Transverse colon (tissue), 4 donors: ENCODE data around the gene TOP2B. TPM values are rescaled to one million over a fixed set of nuclear protein-coding genes. Genes with fewer than 3 reads are reported as not detected.

Experiments
- DNase-seq: peaks from one replicate; pipeline ENCODE4 v3.0.0-alpha.2; 2019
- H3K27ac ChIP-seq, 4 donors: fragments of 200-600 bp; sonication (generic); 2 replicates each; pipeline ENCODE4 v1.5.1; 2016 to 2018; ENCODE audit warnings: inconsistent platforms in 4 of 4
- H3K27me3 ChIP-seq: fragments of 200-600 bp; sonication (generic); 2 replicates; pipeline ENCODE4 v1.5.1; 2017; ENCODE audit warnings: inconsistent platforms
- H3K36me3 ChIP-seq, 4 donors: fragments of 200-600 bp; sonication (generic); 2 replicates each; pipeline ENCODE4 v1.5.1; 2017 to 2019; ENCODE audit warnings: inconsistent platforms in 4 of 4
- H3K4me1 ChIP-seq, 4 donors: fragments of 200-600 bp; sonication (generic); 2 replicates each; pipeline ENCODE4 v1.5.1; 2017 to 2020; ENCODE audit warnings: inconsistent platforms in 4 of 4
- H3K4me3 ChIP-seq, 4 donors: fragments of 200-600 bp; sonication (generic); 1 replicate in 1 of 4; 2 replicates in 3 of 4; pipeline versions ENCODE4 v1.5.1 to v1.6.1; 2017 to 2019; ENCODE audit warnings: inconsistent platforms in 4 of 4
- H3K9me3 ChIP-seq, 2 donors: fragments of 200-600 bp; sonication (generic); 2 replicates each; pipeline ENCODE4 v1.5.1; 2017 to 2019; ENCODE audit warnings: inconsistent platforms in 2 of 2
- EP300 ChIP-seq: sonication (generic); formaldehyde crosslinking; IDR thresholded peaks from one replicate; pipeline ENCODE4 v1.6.1; 2017; ENCODE audit warnings: antibody characterized with exemption, low read depth
- POLR2A ChIP-seq: fragments of 450-650 bp; IDR thresholded peaks from one replicate; pipeline ENCODE4 v1.6.1; 2016; ENCODE audit warnings: antibody characterized with exemption, mild to moderate bottlenecking, moderate library complexity
- POLR2AphosphoS5 ChIP-seq, 3 donors: sonication (generic); formaldehyde crosslinking; IDR thresholded peaks; one replicate each; pipeline ENCODE4 v1.6.1; 2016; ENCODE audit warnings: antibody characterized with exemption in 3 of 3
- WGBS, 2 donors: methylation state at CpG; one replicate each; pipeline ENCODE4 v1.1.5; 2018; ENCODE audit warnings: low coverage in 1 of 2; 5-methylcytosine and 5-hydroxymethylcytosine counted together
- in situ Hi-C, 4 donors: fragments of 200-750 bp; cut with MboI; loops; one replicate each; pipeline versions ENCODE4 v1.15.0 to v1.15.1; 2017; ENCODE audit warnings: low sequenced_read_pairs in 3 of 4, low pct_ligation_motif_present in 1 of 4, low pct_unique_long_range_greater_than_20kb in 1 of 4
- intact Hi-C: fragments of 100-400 bp; cut with DNase I; formaldehyde crosslinking; loops from one replicate; pipeline ENCODE4 v1.15.1; 2023; ENCODE audit warnings: low total_unique reads
- total RNA-seq, 4 donors: library from RNA; depleted of rRNA; stranded (reverse); fragments of >200 nt; gene quantifications; one replicate each; pipeline ENCODE4 v1.1.0, GENCODE V29; 2016
- TF ChIP-seq, protein P1 (sequence below), 5 experiments: fragments of 200-600 bp in 3 of 5; fragments of 450-650 bp in 2 of 5; sonication (generic) in 3 of 5; IDR thresholded peaks; 1 replicate in 2 of 5; 2 replicates in 3 of 5; pipeline ENCODE4 v1.5.1; 2016 to 2017; ENCODE audit warnings: antibody characterized with exemption in 5 of 5, inconsistent platforms in 3 of 5, mild to moderate bottlenecking in 2 of 5, moderate library complexity in 1 of 5

TOP2B gene
- total RNA-seq, 4 donors from 2014 or later, result 37.4 to 104 (median 71.5) TPM

DNA sequence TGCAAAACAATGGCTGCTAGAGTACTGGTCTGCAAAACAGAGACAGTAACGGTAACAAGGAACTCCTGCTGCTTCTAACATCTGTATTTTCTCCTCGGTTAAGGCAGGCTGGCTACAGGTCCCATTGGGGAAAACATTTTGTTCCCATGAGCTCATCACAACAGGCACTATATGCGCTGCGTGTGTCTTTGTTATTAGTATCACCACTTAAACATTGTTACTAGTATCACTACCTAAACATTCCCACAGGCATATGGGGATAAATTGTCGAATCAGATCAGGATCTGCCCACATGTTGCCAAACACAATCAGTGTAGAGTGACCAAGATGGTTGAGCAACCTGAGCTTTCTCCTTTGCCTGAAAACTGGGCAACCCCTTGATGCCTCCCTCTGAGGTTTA, 77.2 kb downstream of the TOP2B start:
- no peak overlapping the region for H3K27ac ChIP-seq
- DNase-seq, result no peak
- in situ Hi-C loops, result loop anchor here (25.0 kb wide), 4 partner anchors 575 to 825 kb away; no protein-coding TSS in a partner anchor

DNA sequence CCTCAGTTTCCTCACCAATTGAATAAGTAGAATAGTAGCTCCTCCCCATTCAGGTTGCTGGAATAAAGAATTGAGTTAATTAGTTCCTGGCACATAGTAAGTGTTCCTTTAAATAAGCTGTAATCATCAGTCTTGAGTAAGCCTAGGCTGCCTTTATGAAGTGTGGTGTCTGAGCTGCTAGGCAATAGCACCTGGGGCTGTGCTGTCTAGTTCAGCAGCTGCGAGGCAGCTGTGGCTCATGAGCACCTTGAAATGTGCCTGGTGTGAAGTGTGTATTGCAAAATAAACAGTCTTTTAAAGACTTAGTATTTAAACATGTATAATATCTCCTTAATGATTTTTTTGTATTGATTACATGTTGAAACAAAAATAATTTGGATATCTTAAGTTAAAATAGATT, 77.6 kb downstream of the TOP2B start:
- in situ Hi-C loops, result loop anchor here (25.0 kb wide), 4 partner anchors 575 to 825 kb away; no protein-coding TSS in a partner anchor
- Histone ChIP-seq H3K9me3 (no peaks in the 10 kb centered on the region), H3K27me3 (no peaks in the 10 kb centered on the region), H3K4me1 (no peaks in the 10 kb centered on the region), H3K27ac (no peak overlapping the region), H3K4me3 (no peak overlapping the region), H3K36me3 (no peaks in the 10 kb centered on the region)
- intact Hi-C loops, result loop anchor here (10.0 kb wide), 1 partner anchor 812 kb away; no protein-coding TSS in a partner anchor
- no peak for TF ChIP-seq EP300
- no peak for TF ChIP-seq POLR2AphosphoS5 (IDR thresholded peaks at IDR 0.05)
- no peak for TF ChIP-seq POLR2A
- TF ChIP-seq, protein P1, sequence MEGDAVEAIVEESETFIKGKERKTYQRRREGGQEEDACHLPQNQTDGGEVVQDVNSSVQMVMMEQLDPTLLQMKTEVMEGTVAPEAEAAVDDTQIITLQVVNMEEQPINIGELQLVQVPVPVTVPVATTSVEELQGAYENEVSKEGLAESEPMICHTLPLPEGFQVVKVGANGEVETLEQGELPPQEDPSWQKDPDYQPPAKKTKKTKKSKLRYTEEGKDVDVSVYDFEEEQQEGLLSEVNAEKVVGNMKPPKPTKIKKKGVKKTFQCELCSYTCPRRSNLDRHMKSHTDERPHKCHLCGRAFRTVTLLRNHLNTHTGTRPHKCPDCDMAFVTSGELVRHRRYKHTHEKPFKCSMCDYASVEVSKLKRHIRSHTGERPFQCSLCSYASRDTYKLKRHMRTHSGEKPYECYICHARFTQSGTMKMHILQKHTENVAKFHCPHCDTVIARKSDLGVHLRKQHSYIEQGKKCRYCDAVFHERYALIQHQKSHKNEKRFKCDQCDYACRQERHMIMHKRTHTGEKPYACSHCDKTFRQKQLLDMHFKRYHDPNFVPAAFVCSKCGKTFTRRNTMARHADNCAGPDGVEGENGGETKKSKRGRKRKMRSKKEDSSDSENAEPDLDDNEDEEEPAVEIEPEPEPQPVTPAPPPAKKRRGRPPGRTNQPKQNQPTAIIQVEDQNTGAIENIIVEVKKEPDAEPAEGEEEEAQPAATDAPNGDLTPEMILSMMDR (IDR thresholded peaks at IDR 0.05), result no peak
- WGBS, 2 donors, result 84% methylated on average over 1 of the region's 1 CpG; no CpG with 5 or more reads in 1 of the 2 donors
- no peak for DNase-seq

More for the DNA sequence above, 77.2 kb downstream of the TOP2B start:
- Histone ChIP-seq H3K36me3 (no peaks in the 10 kb centered on the region), H3K4me1 (peaks cover 0 to 4% (median 0%) of the 10 kb centered on the region in 4 donors), H3K27me3 (no peaks in the 10 kb centered on the region), H3K9me3 (no peaks in the 10 kb centered on the region), H3K4me3 (no peak overlapping the region)
- intact Hi-C loops, result loop anchor here (10.0 kb wide), 1 partner anchor 813 kb away; no protein-coding TSS in a partner anchor
- WGBS, 2 donors, result 82 to 87% methylated on average over 3 to 5 of the region's 5 CpGs
- TF ChIP-seq, protein P1 (IDR thresholded peaks at IDR 0.05), result no peak
- TF ChIP-seq POLR2AphosphoS5 (IDR thresholded peaks at IDR 0.05), result no peak
- no peak for TF ChIP-seq EP300
- no peak for TF ChIP-seq POLR2A

DNA sequence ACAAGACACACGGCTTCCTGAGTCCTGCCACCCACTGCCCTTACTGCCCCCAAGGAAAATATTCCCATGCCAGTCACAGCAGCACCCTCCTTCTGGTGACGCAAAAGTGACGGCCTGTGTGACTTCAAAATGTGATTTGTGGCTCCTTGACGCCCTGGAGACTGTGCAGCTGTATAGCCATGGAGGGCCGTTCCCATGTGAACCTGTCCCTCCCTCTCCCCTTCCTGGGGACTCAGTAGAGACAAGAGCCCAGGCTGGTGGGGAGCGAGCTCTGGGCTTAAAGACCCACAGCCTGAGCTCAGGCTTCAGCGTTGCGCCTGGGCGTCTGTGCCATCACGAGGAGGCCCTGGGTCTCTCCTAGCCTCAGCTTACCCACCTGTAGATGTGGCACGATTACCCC, 78.2 kb downstream of the TOP2B start:
- Histone ChIP-seq H3K9me3 (no peaks in the 10 kb centered on the region), H3K27me3 (no peaks in the 10 kb centered on the region), H3K4me1 (no peaks in the 10 kb centered on the region), H3K27ac (no peak overlapping the region), H3K36me3 (no peaks in the 10 kb centered on the region), H3K4me3 (no peak overlapping the region)
- no peak for DNase-seq
- 87 to 100% methylated on average over 1 to 10 of the region's 11 CpGs for WGBS, 2 donors
- TF ChIP-seq, protein P1 (IDR thresholded peaks at IDR 0.05), result no peak
- TF ChIP-seq EP300 (no peak), POLR2A (no peak), POLR2AphosphoS5 (IDR thresholded peaks at IDR 0.05) (no peak)
- in situ Hi-C loops, result loop anchor here (25.0 kb wide), 4 partner anchors 574 to 824 kb away; no protein-coding TSS in a partner anchor
- intact Hi-C loops, result loop anchor here (10.0 kb wide), 1 partner anchor 812 kb away; no protein-coding TSS in a partner anchor

DNA sequence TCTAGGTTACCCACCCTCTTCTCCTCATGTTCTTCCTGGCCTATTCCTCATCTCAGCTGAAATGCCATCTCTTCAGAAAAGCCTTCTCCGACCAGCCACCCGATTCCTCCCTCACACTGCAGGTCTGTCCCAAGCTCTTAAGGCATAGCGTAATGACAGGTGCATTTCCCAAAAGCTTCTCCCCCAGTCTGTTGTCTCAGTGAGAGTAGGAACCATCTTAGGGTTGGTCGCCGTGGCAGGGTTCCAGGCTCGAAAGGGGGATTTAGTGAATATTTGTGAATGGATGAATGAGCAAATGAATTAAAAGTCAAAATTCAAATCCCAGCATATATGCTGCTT, 78.6 kb downstream of the TOP2B start:
- in situ Hi-C loops, result loop anchor here (25.0 kb wide), 4 partner anchors 574 to 824 kb away; no protein-coding TSS in a partner anchor
- Histone ChIP-seq H3K9me3 (no peaks in the 10 kb centered on the region), H3K4me1 (no peaks in the 10 kb centered on the region), H3K4me3 (no peak overlapping the region), H3K27me3 (no peaks in the 10 kb centered on the region), H3K36me3 (no peaks in the 10 kb centered on the region), H3K27ac (no peak overlapping the region)
- TF ChIP-seq EP300 (no peak), POLR2AphosphoS5 (IDR thresholded peaks at IDR 0.05) (no peak), POLR2A (no peak)
- TF ChIP-seq, protein P1 (IDR thresholded peaks at IDR 0.05), result no peak
- no peak for DNase-seq
- intact Hi-C loops, result loop anchor here (10.0 kb wide), 1 partner anchor 811 kb away; no protein-coding TSS in a partner anchor
- WGBS, 2 donors, result 83 to 93% methylated on average over 5 to 6 of the region's 6 CpGs
